Panc1 (cell line): ENCODE data around the gene PGC. TPM values are rescaled to one million over a fixed set of nuclear protein-coding genes. Genes with fewer than 3 reads are reported as not detected.

Experiments
- ATAC-seq: fragments of 200-7000 bp; cut with Tn5 transposase; 2 replicates; pipeline ENCODE4 v1.9.1; 2020; ENCODE audit warnings: mild to moderate bottlenecking, moderate library complexity
- BruUV-seq: library from RNA; stranded (reverse); fragments of 400-500 nt; replicated peaks from 2 replicates; lab custom pipeline; 2021; lab: Mats Ljungman, UMichigan
- CTCF ChIA-PET: fragments of 300-600 bp; sonication (Branson Sonifier 250); formaldehyde crosslinking; loops from one replicate; lab custom pipeline; 2022; ENCODE audit warnings: antibody characterized with exemption; lab: Charles Lee
- POLR2A ChIA-PET: fragments of 300-600 bp; sonication (Branson Sonifier 250); formaldehyde crosslinking; loops from one replicate; lab custom pipeline; 2022; ENCODE audit warnings: antibody characterized with exemption; lab: Charles Lee
- DNase-seq: peaks from one replicate; pipeline ENCODE4 v3.0.0-alpha.2; 2010; ENCODE audit warnings: low read depth, low spot score
- H3K27ac ChIP-seq: 2 replicates; pipeline ENCODE4 v1.5.1; 2011; ENCODE audit warnings: mild to moderate bottlenecking, low read length, inconsistent platforms
- H3K27me3 ChIP-seq: fragments of 200-500 bp; sonication (Bioruptor generic); 2 replicates; pipeline ENCODE4 v1.6.0; 2014; ENCODE audit warnings: low read length, inconsistent platforms; ENCODE audit not compliant: control insufficient read depth, insufficient read depth
- H3K36me3 ChIP-seq: fragments of 200-500 bp; sonication (Bioruptor generic); 2 replicates; pipeline ENCODE4 v1.5.1; 2014; ENCODE audit warnings: inconsistent platforms, mild to moderate bottlenecking, low read length, moderate library complexity; ENCODE audit not compliant: control insufficient read depth, insufficient read depth
- H3K4me1 ChIP-seq: 2 replicates; pipeline ENCODE4 v1.5.1; 2011; ENCODE audit warnings: inconsistent platforms, mild to moderate bottlenecking, low read length, moderate library complexity; ENCODE audit not compliant: control insufficient read depth, insufficient read depth
- H3K4me3 ChIP-seq, 2 experiments: 2 replicates each; pipeline ENCODE4 v1.5.1; 2011 to 2012; ENCODE audit warnings: low read depth in 2 of 2, low read length in 2 of 2, mild to moderate bottlenecking in 2 of 2, inconsistent platforms in 1 of 2, moderate library complexity in 1 of 2
- H3K9me3 ChIP-seq: fragments of 200-500 bp; sonication (Bioruptor generic); 2 replicates; pipeline ENCODE4 v1.5.1; 2014; ENCODE audit warnings: low read depth, mild to moderate bottlenecking, inconsistent platforms, low read length, moderate library complexity; ENCODE audit not compliant: control insufficient read depth, insufficient read depth
- POLR2AphosphoS5 ChIP-seq: IDR thresholded peaks from 2 replicates; pipeline ENCODE4 v1.6.1; 2012; ENCODE audit warnings: mild to moderate bottlenecking, low read depth, low read length, moderate library complexity
- REST ChIP-seq, 2 experiments: IDR thresholded peaks; 2 replicates each; pipeline ENCODE4 v1.6.1; 2011 to 2012; ENCODE audit warnings: low read depth in 2 of 2, control low read depth in 1 of 2, low read length in 1 of 2, mild to moderate bottlenecking in 1 of 2, moderate library complexity in 1 of 2; ENCODE audit not compliant: insufficient read depth in 1 of 2
- SIN3A ChIP-seq: IDR thresholded peaks from 2 replicates; pipeline ENCODE4 v1.6.1; 2012; ENCODE audit warnings: low read depth, mild to moderate bottlenecking, low read length, moderate library complexity, borderline replicate concordance; ENCODE audit not compliant: insufficient read depth
- TCF7L2 ChIP-seq: IDR thresholded peaks from 2 replicates; pipeline ENCODE4 v1.6.1; 2011; ENCODE audit warnings: mild to moderate bottlenecking, low read depth, low read length, inconsistent platforms
- in situ Hi-C: cut with HindIII; loops from 2 replicates; pipeline ENCODE4 v1.10.0; 2016; ENCODE audit warnings: low sequenced_read_pairs, low pct_unique_long_range_greater_than_20kb
- intact Hi-C: fragments of 100-400 bp; cut with micrococcal nuclease; formaldehyde crosslinking; loops from one replicate; pipeline ENCODE4 v1.10.0; 2022; ENCODE audit not compliant: unreplicated experiment
- total RNA-seq: library from RNA; stranded (reverse); gene quantifications from one replicate; pipeline ENCODE4 v1.2.1, GENCODE V29; 2021; ENCODE audit not compliant: unreplicated experiment
- TF ChIP-seq, protein P1 (sequence below): fragments of 450-650 bp; IDR thresholded peaks from 2 replicates; pipeline ENCODE4 v1.5.1; 2017; ENCODE audit warnings: mild to moderate bottlenecking

PGC gene
- total RNA-seq, 1 experiment from 2014 or later, result 0.18 TPM

- Histone ChIP-seq H3K27me3 (no peaks in the 10 kb centered on the region), H3K36me3 (no peaks in the 10 kb centered on the region), H3K4me1 (peaks cover 9% of the 10 kb centered on the region), H3K9me3 (no peaks in the 10 kb centered on the region), H3K4me3 (no peak overlapping the region), H3K27ac (no peak overlapping the region)
- POLR2A ChIA-PET, result interaction anchor here (0.6 kb wide), 1 partner anchor 26 kb away, joined by 3 read pairs; no protein-coding TSS in a partner anchor
- DNase-seq (no peak), ATAC-seq (no peak)
- TF ChIP-seq, protein P1, sequence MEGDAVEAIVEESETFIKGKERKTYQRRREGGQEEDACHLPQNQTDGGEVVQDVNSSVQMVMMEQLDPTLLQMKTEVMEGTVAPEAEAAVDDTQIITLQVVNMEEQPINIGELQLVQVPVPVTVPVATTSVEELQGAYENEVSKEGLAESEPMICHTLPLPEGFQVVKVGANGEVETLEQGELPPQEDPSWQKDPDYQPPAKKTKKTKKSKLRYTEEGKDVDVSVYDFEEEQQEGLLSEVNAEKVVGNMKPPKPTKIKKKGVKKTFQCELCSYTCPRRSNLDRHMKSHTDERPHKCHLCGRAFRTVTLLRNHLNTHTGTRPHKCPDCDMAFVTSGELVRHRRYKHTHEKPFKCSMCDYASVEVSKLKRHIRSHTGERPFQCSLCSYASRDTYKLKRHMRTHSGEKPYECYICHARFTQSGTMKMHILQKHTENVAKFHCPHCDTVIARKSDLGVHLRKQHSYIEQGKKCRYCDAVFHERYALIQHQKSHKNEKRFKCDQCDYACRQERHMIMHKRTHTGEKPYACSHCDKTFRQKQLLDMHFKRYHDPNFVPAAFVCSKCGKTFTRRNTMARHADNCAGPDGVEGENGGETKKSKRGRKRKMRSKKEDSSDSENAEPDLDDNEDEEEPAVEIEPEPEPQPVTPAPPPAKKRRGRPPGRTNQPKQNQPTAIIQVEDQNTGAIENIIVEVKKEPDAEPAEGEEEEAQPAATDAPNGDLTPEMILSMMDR, result no peak
- no peak for TF ChIP-seq TCF7L2
- no peak for TF ChIP-seq REST (IDR thresholded peaks at IDR 0.05; ENCODE audit: insufficient read depth in 1 of 2, low read depth in 2 of 2, low read length in 1 of 2)
- no peak for TF ChIP-seq POLR2AphosphoS5
- no peak for TF ChIP-seq SIN3A
- CTCF ChIA-PET, result no interaction called here
- intact Hi-C loops, result no loop called here
- in situ Hi-C loops, result no loop called here
- no TSS peak for BruUV-seq
Observed at GRCh38 chr6:41728073-41728936, 18.9 kb downstream of the PGC start.

- Histone ChIP-seq H3K4me1 (peaks cover 3% of the 10 kb centered on the region), H3K27ac (no peak overlapping the region), H3K27me3 (no peaks in the 10 kb centered on the region), H3K4me3 (no peak overlapping the region), H3K9me3 (no peaks in the 10 kb centered on the region), H3K36me3 (no peaks in the 10 kb centered on the region)
- ChIA-PET POLR2A (interaction anchor here (0.6 kb wide), 1 partner anchor 26 kb away, joined by 3 read pairs; no protein-coding TSS in a partner anchor), CTCF (no interaction called here)
- ATAC-seq (no peak), DNase-seq (no peak)
- TF ChIP-seq REST (IDR thresholded peaks at IDR 0.05; ENCODE audit: insufficient read depth in 1 of 2, low read depth in 2 of 2, low read length in 1 of 2) (no peak), POLR2AphosphoS5 (no peak), TCF7L2 (no peak), SIN3A (no peak)
- TF ChIP-seq, protein P1, result no peak
- no TSS peak for BruUV-seq
- intact Hi-C loops, result no loop called here
- in situ Hi-C loops, result no loop called here
Observed at GRCh38 chr6:41727705-41728072, 19.5 kb downstream of the PGC start.
